GM13976 (cell line): Measurements from ENCODE around the gene TGFB1I1.

Experiments
- DNase-seq: peaks from one replicate; pipeline ENCODE4 v3.0.0; 2012; ENCODE audit warnings: low spot score
- in situ Hi-C: fragments of 300-500 bp; cut with MboI; formaldehyde crosslinking; loops from one replicate; pipeline ENCODE4 v1.12.0; 2022; ENCODE audit warnings: low sequenced_read_pairs, mixed read lengths, inconsistent platforms; ENCODE audit not compliant: unreplicated experiment
- TF ChIP-seq, protein P1 (sequence below): IDR thresholded peaks from 2 replicates; pipeline ENCODE4 v1.5.1; 2012; ENCODE audit warnings: borderline replicate concordance, mild to moderate bottlenecking; ENCODE audit not compliant: insufficient read depth; ENCODE audit errors: extremely low read depth, missing control alignments, control extremely low read depth

TGFB1I1 gene

DNA sequence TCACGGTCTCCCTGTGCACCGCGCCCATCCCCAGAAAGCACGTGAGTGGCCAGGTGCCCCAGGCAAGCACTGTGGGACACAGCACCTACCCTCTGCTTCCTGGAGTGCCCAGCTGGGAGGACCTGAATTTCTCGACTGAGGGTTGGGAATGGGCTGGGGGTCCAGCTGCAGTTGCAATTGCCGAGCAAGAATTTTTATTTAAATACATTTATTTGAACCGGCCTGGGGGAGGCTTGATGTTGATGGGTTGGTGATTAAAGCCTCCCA lies 17.3 kb downstream of the TGFB1I1 start:
- in situ Hi-C loops, result no loop called here
- DNase-seq, result no peak
- TF ChIP-seq, protein P1, sequence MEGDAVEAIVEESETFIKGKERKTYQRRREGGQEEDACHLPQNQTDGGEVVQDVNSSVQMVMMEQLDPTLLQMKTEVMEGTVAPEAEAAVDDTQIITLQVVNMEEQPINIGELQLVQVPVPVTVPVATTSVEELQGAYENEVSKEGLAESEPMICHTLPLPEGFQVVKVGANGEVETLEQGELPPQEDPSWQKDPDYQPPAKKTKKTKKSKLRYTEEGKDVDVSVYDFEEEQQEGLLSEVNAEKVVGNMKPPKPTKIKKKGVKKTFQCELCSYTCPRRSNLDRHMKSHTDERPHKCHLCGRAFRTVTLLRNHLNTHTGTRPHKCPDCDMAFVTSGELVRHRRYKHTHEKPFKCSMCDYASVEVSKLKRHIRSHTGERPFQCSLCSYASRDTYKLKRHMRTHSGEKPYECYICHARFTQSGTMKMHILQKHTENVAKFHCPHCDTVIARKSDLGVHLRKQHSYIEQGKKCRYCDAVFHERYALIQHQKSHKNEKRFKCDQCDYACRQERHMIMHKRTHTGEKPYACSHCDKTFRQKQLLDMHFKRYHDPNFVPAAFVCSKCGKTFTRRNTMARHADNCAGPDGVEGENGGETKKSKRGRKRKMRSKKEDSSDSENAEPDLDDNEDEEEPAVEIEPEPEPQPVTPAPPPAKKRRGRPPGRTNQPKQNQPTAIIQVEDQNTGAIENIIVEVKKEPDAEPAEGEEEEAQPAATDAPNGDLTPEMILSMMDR, result no peak

DNA sequence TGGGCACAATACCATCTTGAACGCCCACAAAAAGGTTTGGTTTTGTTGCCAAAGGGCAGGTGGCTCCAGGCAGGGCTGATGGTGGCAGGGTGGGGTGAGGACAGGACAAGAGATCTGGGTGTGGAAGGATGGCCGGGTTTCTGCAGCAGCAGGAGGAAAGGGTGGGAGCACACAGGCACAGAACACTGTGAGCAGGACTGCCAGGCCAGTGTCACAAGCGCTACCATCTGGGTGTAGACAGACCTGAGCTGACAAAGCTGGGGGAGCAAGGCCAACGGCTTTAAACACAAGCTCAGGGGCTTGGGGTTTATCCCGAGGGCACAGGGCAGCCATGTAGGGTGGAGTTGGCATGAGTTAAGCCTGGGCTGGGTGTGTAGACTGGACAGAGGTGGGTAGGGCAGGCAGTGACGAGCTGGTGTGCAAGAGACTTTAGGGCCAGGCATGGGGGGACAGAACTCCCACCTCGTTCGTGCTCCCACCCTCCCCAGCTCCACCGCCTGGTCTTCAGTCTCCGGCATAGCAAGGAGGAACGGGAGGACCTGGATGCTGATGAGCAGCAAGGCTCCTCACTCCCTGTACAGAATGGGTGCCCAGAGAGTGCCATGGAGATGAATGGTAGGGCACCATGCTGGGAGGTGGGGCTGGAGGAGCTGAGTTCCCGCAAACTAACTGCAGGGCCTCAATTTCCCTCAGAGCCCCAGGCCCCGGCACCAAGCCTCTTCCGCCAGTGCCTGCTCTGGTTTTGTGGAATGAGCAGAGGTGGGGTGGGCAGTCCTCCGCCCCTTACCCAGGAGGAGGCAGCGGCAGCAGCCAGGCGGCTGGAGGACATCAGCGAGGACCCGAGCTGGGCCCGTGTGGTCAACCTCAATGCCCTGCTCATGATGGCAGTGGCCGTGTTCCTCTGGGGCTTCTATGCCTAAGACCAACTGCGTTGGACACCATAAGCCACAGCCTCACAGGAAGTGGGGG lies 17.9 kb downstream of the TGFB1I1 start:
- in situ Hi-C loops, result no loop called here
- TF ChIP-seq, protein P1, result no peak
- no peak for DNase-seq

DNA sequence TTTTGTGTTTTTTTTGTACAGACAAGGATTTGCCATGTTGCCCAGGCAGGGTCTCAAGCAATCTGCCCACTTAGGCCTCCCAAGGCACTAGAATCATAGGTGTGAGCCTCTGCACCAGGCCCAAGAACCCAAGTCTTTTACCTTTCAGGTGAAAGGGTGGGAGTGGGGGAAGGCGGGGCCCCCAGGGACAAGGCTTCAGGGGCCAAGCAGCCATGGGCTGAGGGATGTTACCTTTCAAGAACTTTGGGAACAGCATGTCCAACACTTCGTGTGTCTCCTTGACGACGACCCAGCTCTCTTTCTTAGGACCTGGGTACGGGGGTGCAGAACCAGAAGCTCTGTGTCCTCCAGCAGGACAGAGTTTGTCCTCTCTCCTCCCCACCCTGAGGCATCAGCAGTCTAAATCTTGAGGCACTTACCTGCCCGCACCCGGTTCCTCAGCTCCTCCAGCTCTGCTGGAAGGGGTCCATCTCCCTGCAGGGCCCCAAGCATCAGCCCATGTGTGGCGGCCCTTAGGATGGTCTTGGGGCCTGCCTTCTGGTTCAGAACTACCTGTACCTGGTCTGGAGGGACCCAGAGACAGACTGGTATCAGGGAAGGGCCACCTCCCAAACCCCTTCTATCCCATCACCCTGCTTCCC lies 19.9 kb downstream of the TGFB1I1 start:
- in situ Hi-C loops, result no loop called here
- TF ChIP-seq, protein P1, result no peak
- no peak for DNase-seq

DNA sequence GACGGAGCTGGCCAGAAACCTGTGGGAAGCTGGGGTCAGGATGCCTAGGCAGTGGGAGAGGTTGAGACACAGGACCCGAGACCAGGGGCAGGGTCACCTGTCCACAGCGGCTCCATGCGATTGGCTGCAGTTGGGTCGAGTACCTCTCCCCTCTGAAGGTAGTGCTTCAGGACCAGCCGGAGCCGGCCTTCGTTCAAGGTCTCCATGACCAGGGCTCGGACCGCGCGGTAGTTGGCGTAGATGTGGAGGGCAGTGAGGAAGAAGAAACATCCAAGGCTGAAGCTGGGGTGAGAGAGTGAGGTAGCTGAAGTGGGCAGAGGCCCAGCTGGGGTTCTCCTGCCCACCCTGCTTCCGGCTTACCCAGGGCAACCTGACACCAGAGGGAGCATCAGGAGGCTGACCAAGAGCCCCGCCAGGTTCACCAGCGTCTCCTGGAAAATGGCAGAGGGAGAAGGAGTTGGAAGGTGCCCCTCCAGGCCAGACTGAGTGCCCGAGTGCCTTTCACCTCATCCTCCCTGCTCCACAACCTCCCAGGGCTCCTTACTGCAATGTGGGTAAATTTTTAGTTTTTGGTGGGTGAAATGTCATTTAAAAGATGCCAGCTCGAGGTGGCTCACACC lies 21.7 kb downstream of the TGFB1I1 start:
- in situ Hi-C loops, result no loop called here
- TF ChIP-seq, protein P1, result no peak
- no peak for DNase-seq

DNA sequence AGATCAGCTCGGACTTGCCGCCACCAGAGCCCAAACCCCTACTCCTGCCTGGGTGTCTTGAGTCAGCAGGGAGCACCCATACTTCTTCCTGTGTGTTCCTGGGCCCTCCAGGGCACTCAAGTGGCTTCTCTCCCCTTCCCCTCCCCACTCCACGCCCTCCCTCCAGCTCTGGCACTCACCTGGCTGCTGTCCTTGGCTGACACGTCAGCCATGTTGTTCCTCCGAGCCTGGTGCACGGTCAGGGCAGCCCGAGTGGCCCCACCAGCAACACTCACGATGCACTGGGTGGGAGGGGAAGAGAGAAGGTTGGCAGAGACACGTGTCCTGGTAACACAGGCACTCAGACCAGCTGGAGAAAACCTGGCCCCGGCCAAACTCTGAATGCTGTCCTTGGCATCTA lies 24.7 kb downstream of the TGFB1I1 start:
- no peak for DNase-seq
- in situ Hi-C loops, result no loop called here
- TF ChIP-seq, protein P1, result no peak

DNA sequence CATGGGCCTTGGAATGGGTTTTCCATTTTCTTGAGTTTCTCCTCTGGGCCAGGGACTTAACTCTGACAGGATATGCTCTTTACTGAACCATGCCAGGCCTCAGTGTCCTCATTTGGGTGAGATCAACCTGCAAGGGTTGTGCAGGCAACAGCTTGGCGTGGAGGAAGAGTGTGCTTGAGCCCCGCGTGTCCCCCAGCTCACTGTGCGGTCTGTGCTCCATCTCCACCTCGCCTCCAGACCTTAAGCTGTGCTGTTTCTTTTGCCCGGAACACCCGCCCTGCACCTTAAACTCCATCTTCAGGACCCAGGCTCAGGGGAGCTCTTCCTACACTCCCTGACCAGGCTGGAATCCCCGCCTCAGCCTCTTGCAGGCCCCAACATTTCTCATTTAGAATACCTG lies 26.5 kb downstream of the TGFB1I1 start:
- DNase-seq, result no peak
- TF ChIP-seq, protein P1, result no peak
- in situ Hi-C loops, result no loop called here
